ENCODE data around the gene RYR2.

RYR2 gene

GRCh38 chr1:237032029-237032428 lies 10.0 kb upstream of the RYR2 start:
- DNase-seq (ENCODE audit: low read depth) = no peak

GRCh38 chr1:237033061-237033460 lies 8.9 kb upstream of the RYR2 start:
- no peak for DNase-seq (ENCODE audit: low read depth)

- DNase-seq (ENCODE audit: low read depth) = no peak
These were observed 8.2 kb upstream of the RYR2 start for GRCh38 chr1:237033804-237034203.

GRCh38 chr1:237035759-237036158 lies 6.2 kb upstream of the RYR2 start:
- no peak for DNase-seq (ENCODE audit: low read depth)

- no peak for DNase-seq (ENCODE audit: low read depth)
These were observed 3.8 kb upstream of the RYR2 start for GRCh38 chr1:237038211-237038610.

- DNase-seq (ENCODE audit: low read depth) = no peak
These were observed 1.2 kb upstream of the RYR2 start for GRCh38 chr1:237040823-237041222.

- no peak for DNase-seq (ENCODE audit: low read depth)
These were observed 556 bp upstream of the RYR2 start for GRCh38 chr1:237041461-237041794.

GRCh38 chr1:237042526-237042891 lies 525 bp downstream of the RYR2 start:
- no peak for DNase-seq (ENCODE audit: low read depth)

GRCh38 chr1:237042892-237043576 lies 1.1 kb downstream of the RYR2 start:
- no peak for DNase-seq (ENCODE audit: low read depth)

- DNase-seq (ENCODE audit: low read depth) = no peak
These were observed 2.1 kb downstream of the RYR2 start for GRCh38 chr1:237043846-237044636.

- DNase-seq (ENCODE audit: low read depth) = no peak
These were observed 3.5 kb downstream of the RYR2 start for GRCh38 chr1:237045278-237046016.

GRCh38 chr1:237048803-237049202 lies 6.8 kb downstream of the RYR2 start:
- no peak for DNase-seq (ENCODE audit: low read depth)

- no peak for DNase-seq (ENCODE audit: low read depth)
These were observed 8.2 kb downstream of the RYR2 start for GRCh38 chr1:237050185-237050584.

- DNase-seq (ENCODE audit: low read depth) = no peak
These were observed 8.9 kb downstream of the RYR2 start for GRCh38 chr1:237050915-237051314.

- DNase-seq (ENCODE audit: low read depth) = no peak
These were observed 12.3 kb downstream of the RYR2 start for GRCh38 chr1:237054313-237054712.

- DNase-seq (ENCODE audit: low read depth) = no peak
These were observed 16.5 kb downstream of the RYR2 start for GRCh38 chr1:237058470-237058869.

- DNase-seq (ENCODE audit: low read depth) = no peak
These were observed 17.3 kb downstream of the RYR2 start for GRCh38 chr1:237059244-237059643.

- no peak for DNase-seq (ENCODE audit: low read depth)
These were observed 21.0 kb downstream of the RYR2 start for GRCh38 chr1:237062976-237063375.

GRCh38 chr1:237065903-237066302 lies 23.9 kb downstream of the RYR2 start:
- no peak for DNase-seq (ENCODE audit: low read depth)

GRCh38 chr1:237070519-237070918 lies 28.5 kb downstream of the RYR2 start:
- no peak for DNase-seq (ENCODE audit: low read depth)

GRCh38 chr1:237071641-237072420 lies 29.8 kb downstream of the RYR2 start:
- no peak for DNase-seq (ENCODE audit: low read depth)

- no peak for DNase-seq (ENCODE audit: low read depth)
These were observed 32.6 kb downstream of the RYR2 start for GRCh38 chr1:237074371-237075117.

All from stimulated activated CD4-positive, alpha-beta T cell treated with anti-CD3 and anti-CD28 coated beads, Interleukin-2, amount 100 ng/mL, for 4 hours (primary cell).